Measurements from ENCODE around the gene GGTA1.

The GGTA1 gene

DNA sequence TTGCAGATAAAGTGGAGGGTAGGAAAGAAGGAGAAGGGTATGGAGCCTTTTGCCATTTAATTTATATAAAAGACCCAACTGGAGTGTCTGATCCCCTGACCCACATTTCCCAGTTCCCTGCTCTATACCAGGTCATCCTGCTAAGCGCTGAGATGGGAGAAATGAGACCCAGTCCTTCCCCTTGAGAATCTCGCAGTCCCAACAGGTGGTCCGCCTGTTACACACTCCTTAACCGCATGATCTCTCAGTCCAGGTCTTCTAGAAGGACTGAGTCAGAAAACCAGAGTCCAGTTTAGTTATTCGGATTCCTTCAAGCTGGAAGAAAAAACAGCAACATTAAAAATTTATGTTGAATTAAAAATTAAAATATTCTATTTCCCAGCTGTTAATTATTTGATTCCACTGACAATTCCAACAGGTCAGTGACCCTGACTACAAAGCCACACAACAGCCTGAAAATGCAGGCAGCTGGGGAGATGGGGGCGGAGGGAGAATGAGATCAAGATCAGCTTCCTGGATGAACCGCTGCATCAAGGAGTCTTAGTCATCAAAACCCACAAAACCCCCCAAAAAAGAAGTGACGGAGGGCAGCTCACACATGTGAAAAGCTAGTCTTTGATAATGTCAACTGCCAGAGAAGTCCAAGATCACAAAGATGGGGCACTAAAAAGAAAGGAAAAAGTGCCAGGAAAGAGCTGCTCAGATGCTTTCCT is 44.0 kb downstream of the GGTA1 start:
- no peaks in the 10 kb centered on the region for H3K36me3 ChIP-seq (replicated peaks in 1 of 2; ENCODE audit: control insufficient read depth in 2 of 2, insufficient read depth in 2 of 2, low read length in 2 of 2)
- no peak overlapping the region for H4K91ac ChIP-seq (ENCODE audit: low read depth, low read length, poor library complexity)
- DNase-seq (ENCODE audit: low spot score): no peak
- no peak overlapping the region for H3K4me2 ChIP-seq (ENCODE audit: insufficient read depth, low read length, poor library complexity, severe bottlenecking)
- H3K79me1 ChIP-seq (ENCODE audit: low read depth, low read length): no peaks in the 10 kb centered on the region
- H3K18ac ChIP-seq (ENCODE audit: low read length): no peak overlapping the region
- no peak overlapping the region for H3K23ac ChIP-seq (ENCODE audit: low read depth, low read length, poor library complexity)
- H2BK5ac ChIP-seq (ENCODE audit: low read length): no peak overlapping the region
- H3K14ac ChIP-seq (ENCODE audit: low read length): no peak overlapping the region
- H3K4me3 ChIP-seq (ENCODE audit: low read length in 2 of 2): no peak overlapping the region
- H3K4me1 ChIP-seq (ENCODE audit: control insufficient read depth in 2 of 2, insufficient read depth in 1 of 2, low read depth in 1 of 2, low read length in 2 of 2): peaks cover 0 to 2% of the 10 kb centered on the region in 2 donors
- no peak overlapping the region for H3K9ac ChIP-seq (ENCODE audit: low read depth, low read length, poor library complexity)
- no peak overlapping the region for H2BK15ac ChIP-seq (ENCODE audit: low read length)
- H3K27ac ChIP-seq (replicated peaks; ENCODE audit: low read length): no peak overlapping the region
- no peak overlapping the region for H4K8ac ChIP-seq (ENCODE audit: low read depth, low read length)
- H2AFZ ChIP-seq (ENCODE audit: low read length): no peak overlapping the region
- H3K9me3 ChIP-seq (replicated peaks in 1 of 2; ENCODE audit: control insufficient read depth in 2 of 2, insufficient read depth in 1 of 2, low read depth in 1 of 2, low read length in 2 of 2): no peaks in the 10 kb centered on the region
- no peak overlapping the region for H2AK5ac ChIP-seq (ENCODE audit: low read depth, low read length)
- no peak overlapping the region for H3K4ac ChIP-seq (ENCODE audit: low read length)
- no peak overlapping the region for H2BK120ac ChIP-seq (ENCODE audit: low read depth, low read length)
- H2BK12ac ChIP-seq (ENCODE audit: low read length): no peak overlapping the region
- H3K27me3 ChIP-seq (ENCODE audit: control insufficient read depth in 3 of 3, insufficient read depth in 3 of 3, low read depth in 1 of 3, low read length in 3 of 3): peaks cover 0 to 3% (median 0%) of the 10 kb centered on the region in 3 experiments
- no CpG with 5 or more reads among the region's 8 CpGs for WGBS, 2 donors (ENCODE audit: extremely low coverage in 2 of 2, insufficient read length in 2 of 2, insufficient replicate concordance in 1 of 2)

DNA sequence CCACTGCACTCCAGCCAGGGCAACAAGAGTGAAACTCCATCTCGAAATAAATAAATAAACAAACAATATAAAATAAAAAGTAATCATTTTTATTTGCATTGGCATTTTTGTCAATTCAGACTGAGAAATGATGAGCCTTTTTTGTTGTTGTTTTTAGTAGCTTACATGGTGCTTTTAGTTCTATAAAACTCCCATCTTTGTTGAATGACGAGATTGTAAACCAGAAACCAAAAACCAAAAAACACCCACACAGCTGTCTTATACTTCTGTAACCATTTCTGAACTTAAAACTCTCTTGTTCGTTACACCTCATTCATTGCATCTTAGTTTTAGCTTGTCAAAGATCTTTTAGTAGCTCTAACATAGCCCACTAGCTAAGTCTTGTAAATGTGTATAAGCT is 44.7 kb downstream of the GGTA1 start:
- H3K9ac ChIP-seq (ENCODE audit: low read depth, low read length, poor library complexity): no peak overlapping the region
- no peak overlapping the region for H2BK120ac ChIP-seq (ENCODE audit: low read depth, low read length)
- no peaks in the 10 kb centered on the region for H3K79me1 ChIP-seq (ENCODE audit: low read depth, low read length)
- no peak overlapping the region for H3K23ac ChIP-seq (ENCODE audit: low read depth, low read length, poor library complexity)
- peaks cover 0 to 3% (median 0%) of the 10 kb centered on the region in 3 experiments for H3K27me3 ChIP-seq (ENCODE audit: control insufficient read depth in 3 of 3, insufficient read depth in 3 of 3, low read depth in 1 of 3, low read length in 3 of 3)
- H2BK5ac ChIP-seq (ENCODE audit: low read length): no peak overlapping the region
- no peak for DNase-seq (ENCODE audit: low spot score)
- H4K8ac ChIP-seq (ENCODE audit: low read depth, low read length): no peak overlapping the region
- H2AK5ac ChIP-seq (ENCODE audit: low read depth, low read length): no peak overlapping the region
- no peaks in the 10 kb centered on the region for H3K9me3 ChIP-seq (replicated peaks in 1 of 2; ENCODE audit: control insufficient read depth in 2 of 2, insufficient read depth in 1 of 2, low read depth in 1 of 2, low read length in 2 of 2)
- no CpG with 5 or more reads among the region's 3 CpGs for WGBS, 2 donors (ENCODE audit: extremely low coverage in 2 of 2, insufficient read length in 2 of 2, insufficient replicate concordance in 1 of 2)
- no peaks in the 10 kb centered on the region for H3K36me3 ChIP-seq (replicated peaks in 1 of 2; ENCODE audit: control insufficient read depth in 2 of 2, insufficient read depth in 2 of 2, low read length in 2 of 2)
- H3K4ac ChIP-seq (ENCODE audit: low read length): no peak overlapping the region
- no peak overlapping the region for H2BK12ac ChIP-seq (ENCODE audit: low read length)
- H3K14ac ChIP-seq (ENCODE audit: low read length): no peak overlapping the region
- no peak overlapping the region for H3K4me2 ChIP-seq (ENCODE audit: insufficient read depth, low read length, poor library complexity, severe bottlenecking)
- H2BK15ac ChIP-seq (ENCODE audit: low read length): no peak overlapping the region
- H3K4me1 ChIP-seq (ENCODE audit: control insufficient read depth in 2 of 2, insufficient read depth in 1 of 2, low read depth in 1 of 2, low read length in 2 of 2): peaks cover 0 to 3% of the 10 kb centered on the region in 2 donors
- no peak overlapping the region for H3K4me3 ChIP-seq (ENCODE audit: low read length in 2 of 2)
- H3K18ac ChIP-seq (ENCODE audit: low read length): no peak overlapping the region
- no peak overlapping the region for H2AFZ ChIP-seq (ENCODE audit: low read length)
- no peak overlapping the region for H4K91ac ChIP-seq (ENCODE audit: low read depth, low read length, poor library complexity)
- H3K27ac ChIP-seq (replicated peaks; ENCODE audit: low read length): no peak overlapping the region

DNA sequence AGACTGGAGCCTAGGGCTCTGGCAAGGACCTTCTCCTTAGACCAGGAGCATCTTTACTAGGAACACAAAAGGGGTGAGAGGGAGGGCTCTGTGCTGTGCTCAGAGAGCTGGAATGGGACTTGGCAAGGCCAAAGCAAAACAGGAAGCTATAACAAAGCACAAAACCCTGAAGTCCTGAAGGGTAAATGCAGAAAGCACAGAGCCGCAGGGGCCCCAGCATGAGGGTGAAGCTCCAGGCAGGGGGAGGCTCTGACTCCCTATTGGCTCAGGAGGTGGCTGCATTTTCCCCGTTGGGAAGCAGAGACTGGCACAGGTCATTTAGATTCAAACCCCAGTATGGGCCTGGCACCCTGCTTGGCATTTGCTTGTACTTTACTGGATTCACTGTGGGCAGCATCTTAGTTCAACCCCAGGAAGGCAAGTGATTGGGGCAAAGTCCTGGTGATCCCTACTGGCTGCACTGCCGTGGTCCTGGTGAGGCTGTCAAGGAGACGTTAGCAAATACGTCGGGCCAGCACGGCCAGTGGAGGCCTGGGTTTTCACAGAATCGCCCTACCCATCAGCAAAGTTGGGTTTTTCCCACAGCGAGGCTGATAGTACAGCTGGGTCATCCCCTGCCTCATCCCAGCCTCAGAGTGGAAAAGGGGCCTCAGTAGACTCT is 46.3 kb downstream of the GGTA1 start:
- Histone ChIP-seq H2BK12ac (ENCODE audit: low read length) (no peak overlapping the region), H3K27me3 (ENCODE audit: control insufficient read depth in 3 of 3, insufficient read depth in 3 of 3, low read depth in 1 of 3, low read length in 3 of 3) (peaks cover 0 to 3% (median 0%) of the 10 kb centered on the region in 3 experiments), H3K23ac (ENCODE audit: low read depth, low read length, poor library complexity) (peak overlapping the region; percentile 51), H3K27ac (replicated peaks; ENCODE audit: low read length) (no peak overlapping the region), H3K9me3 (replicated peaks in 1 of 2; ENCODE audit: control insufficient read depth in 2 of 2, insufficient read depth in 1 of 2, low read depth in 1 of 2, low read length in 2 of 2) (no peaks in the 10 kb centered on the region), H3K79me1 (ENCODE audit: low read depth, low read length) (no peaks in the 10 kb centered on the region), H3K9ac (ENCODE audit: low read depth, low read length, poor library complexity) (no peak overlapping the region), H3K4ac (ENCODE audit: low read length) (no peak overlapping the region), H4K91ac (ENCODE audit: low read depth, low read length, poor library complexity) (no peak overlapping the region), H3K4me1 (ENCODE audit: control insufficient read depth in 2 of 2, insufficient read depth in 1 of 2, low read depth in 1 of 2, low read length in 2 of 2) (peaks cover 0 to 3% of the 10 kb centered on the region in 2 donors), H2AFZ (ENCODE audit: low read length) (peak overlapping the region; percentile 8), H3K4me3 (ENCODE audit: low read length in 2 of 2) (no peak overlapping the region), H2AK5ac (ENCODE audit: low read depth, low read length) (no peak overlapping the region), H3K4me2 (ENCODE audit: insufficient read depth, low read length, poor library complexity, severe bottlenecking) (no peak overlapping the region), H2BK15ac (ENCODE audit: low read length) (no peak overlapping the region), H3K18ac (ENCODE audit: low read length) (no peak overlapping the region), H2BK5ac (ENCODE audit: low read length) (no peak overlapping the region), H3K36me3 (replicated peaks in 1 of 2; ENCODE audit: control insufficient read depth in 2 of 2, insufficient read depth in 2 of 2, low read length in 2 of 2) (no peaks in the 10 kb centered on the region), H3K14ac (ENCODE audit: low read length) (no peak overlapping the region), H2BK120ac (ENCODE audit: low read depth, low read length) (no peak overlapping the region), H4K8ac (ENCODE audit: low read depth, low read length) (no peak overlapping the region)
- WGBS, 2 donors (ENCODE audit: extremely low coverage in 2 of 2, insufficient read length in 2 of 2, insufficient replicate concordance in 1 of 2): no CpG with 5 or more reads among the region's 9 CpGs
- DNase-seq (ENCODE audit: low spot score): no peak

DNA sequence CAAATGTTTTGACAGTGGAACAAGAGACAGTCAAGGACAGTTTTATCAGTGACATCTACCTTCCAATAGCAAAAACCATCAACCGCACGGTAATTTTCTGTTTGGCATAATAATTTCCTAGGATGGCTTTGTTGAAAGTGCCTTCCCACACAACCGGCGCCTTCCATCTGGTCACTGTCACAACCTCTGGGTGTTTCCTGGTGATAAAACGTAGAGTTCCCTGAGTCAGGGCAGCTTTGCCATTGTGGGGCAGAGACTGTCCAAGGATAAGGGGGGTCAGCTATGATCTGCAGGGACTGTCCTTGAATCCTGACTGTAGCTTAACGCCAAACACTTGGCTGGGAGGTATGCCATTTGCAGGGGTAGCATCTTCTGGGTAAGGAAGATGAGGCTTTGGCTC is 47.6 kb downstream of the GGTA1 start:
- no peak overlapping the region for H4K8ac ChIP-seq (ENCODE audit: low read depth, low read length)
- H3K4me3 ChIP-seq (ENCODE audit: low read length in 2 of 2): no peak overlapping the region
- no peak overlapping the region for H2BK12ac ChIP-seq (ENCODE audit: low read length)
- no peak for DNase-seq (ENCODE audit: low spot score)
- no peak overlapping the region for H2BK5ac ChIP-seq (ENCODE audit: low read length)
- no peak overlapping the region for H3K9ac ChIP-seq (ENCODE audit: low read depth, low read length, poor library complexity)
- H2BK120ac ChIP-seq (ENCODE audit: low read depth, low read length): no peak overlapping the region
- H3K18ac ChIP-seq (ENCODE audit: low read length): no peak overlapping the region
- no peak overlapping the region for H3K4ac ChIP-seq (ENCODE audit: low read length)
- no peaks in the 10 kb centered on the region for H3K36me3 ChIP-seq (replicated peaks in 1 of 2; ENCODE audit: control insufficient read depth in 2 of 2, insufficient read depth in 2 of 2, low read length in 2 of 2)
- no peak overlapping the region for H3K14ac ChIP-seq (ENCODE audit: low read length)
- no peaks in the 10 kb centered on the region for H3K9me3 ChIP-seq (replicated peaks in 1 of 2; ENCODE audit: control insufficient read depth in 2 of 2, insufficient read depth in 1 of 2, low read depth in 1 of 2, low read length in 2 of 2)
- no CpG with 5 or more reads among the region's 6 CpGs for WGBS, 2 donors (ENCODE audit: extremely low coverage in 2 of 2, insufficient read length in 2 of 2, insufficient replicate concordance in 1 of 2)
- no peak overlapping the region for H3K27ac ChIP-seq (replicated peaks; ENCODE audit: low read length)
- no peak overlapping the region for H3K4me2 ChIP-seq (ENCODE audit: insufficient read depth, low read length, poor library complexity, severe bottlenecking)
- H2AK5ac ChIP-seq (ENCODE audit: low read depth, low read length): no peak overlapping the region
- H2BK15ac ChIP-seq (ENCODE audit: low read length): no peak overlapping the region
- no peak overlapping the region for H2AFZ ChIP-seq (ENCODE audit: low read length)
- no peak overlapping the region for H4K91ac ChIP-seq (ENCODE audit: low read depth, low read length, poor library complexity)
- peaks cover 0 to 3% of the 10 kb centered on the region in 2 donors for H3K4me1 ChIP-seq (ENCODE audit: control insufficient read depth in 2 of 2, insufficient read depth in 1 of 2, low read depth in 1 of 2, low read length in 2 of 2)
- no peaks in the 10 kb centered on the region for H3K79me1 ChIP-seq (ENCODE audit: low read depth, low read length)
- peaks cover 0 to 3% (median 0%) of the 10 kb centered on the region in 3 experiments for H3K27me3 ChIP-seq (ENCODE audit: control insufficient read depth in 3 of 3, insufficient read depth in 3 of 3, low read depth in 1 of 3, low read length in 3 of 3)
- H3K23ac ChIP-seq (ENCODE audit: low read depth, low read length, poor library complexity): no peak overlapping the region

Measured in neuronal stem cell (in vitro differentiated cells).